ENCODE results near the gene SAG.
"Not testable (repeated sequence)": the region's sequence is repeated elsewhere in the genome, so short reads cannot be mapped to it uniquely, and the experiment has no call there.

Gene SAG

DNA sequence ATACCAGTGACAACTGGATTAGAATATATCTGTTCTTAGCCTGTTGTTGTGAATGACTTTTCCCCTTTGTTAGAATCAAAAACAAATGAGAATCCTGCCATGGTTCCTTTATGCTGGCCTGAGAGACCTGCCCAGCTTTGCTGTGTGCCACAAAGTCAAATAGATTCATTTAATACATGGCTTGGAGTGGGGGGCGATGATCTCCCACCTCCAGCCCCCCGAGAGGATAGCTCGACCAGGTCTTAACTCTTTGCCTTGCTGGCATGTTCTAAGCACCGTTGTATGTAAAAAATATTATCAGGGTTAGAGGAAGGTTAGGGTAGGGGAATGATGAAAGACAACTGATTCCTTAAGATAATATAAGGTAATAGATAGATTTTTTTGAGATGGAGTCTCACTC is 24.5 kb downstream of the SAG start:
- no peak for DNase-seq (ENCODE audit: low read depth)

GRCh38 chr2:233334915-233335314 is 27.3 kb downstream of the SAG start:
- DNase-seq (ENCODE audit: low read depth), result no peak

- DNase-seq (ENCODE audit: low read depth), result not testable (repeated sequence)
Observed at GRCh38 chr2:233336091-233336490, 28.5 kb downstream of the SAG start.

GRCh38 chr2:233336541-233336940 is 28.9 kb downstream of the SAG start:
- DNase-seq (ENCODE audit: low read depth), result no peak

DNA sequence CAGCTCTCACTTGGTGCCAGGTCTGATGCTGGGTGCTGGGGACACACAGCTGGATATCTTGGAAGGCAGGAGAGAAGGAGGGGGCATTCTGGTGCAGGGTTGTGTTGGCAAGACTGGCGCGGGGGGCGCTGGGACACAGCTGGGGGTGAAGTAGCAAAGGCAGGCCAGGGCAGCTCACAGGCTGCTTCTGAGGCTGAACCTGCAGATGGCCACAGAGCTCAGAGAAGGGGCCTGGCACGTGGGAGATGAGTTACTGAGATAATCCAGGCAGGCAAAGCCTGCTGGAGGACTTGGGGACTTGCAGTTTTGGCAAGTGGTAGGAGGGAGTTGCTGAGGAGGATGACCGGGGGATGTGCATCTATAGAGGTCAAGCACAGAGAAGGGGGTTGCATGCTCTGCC is 30.4 kb downstream of the SAG start:
- no peak for DNase-seq (ENCODE audit: low read depth)

DNA sequence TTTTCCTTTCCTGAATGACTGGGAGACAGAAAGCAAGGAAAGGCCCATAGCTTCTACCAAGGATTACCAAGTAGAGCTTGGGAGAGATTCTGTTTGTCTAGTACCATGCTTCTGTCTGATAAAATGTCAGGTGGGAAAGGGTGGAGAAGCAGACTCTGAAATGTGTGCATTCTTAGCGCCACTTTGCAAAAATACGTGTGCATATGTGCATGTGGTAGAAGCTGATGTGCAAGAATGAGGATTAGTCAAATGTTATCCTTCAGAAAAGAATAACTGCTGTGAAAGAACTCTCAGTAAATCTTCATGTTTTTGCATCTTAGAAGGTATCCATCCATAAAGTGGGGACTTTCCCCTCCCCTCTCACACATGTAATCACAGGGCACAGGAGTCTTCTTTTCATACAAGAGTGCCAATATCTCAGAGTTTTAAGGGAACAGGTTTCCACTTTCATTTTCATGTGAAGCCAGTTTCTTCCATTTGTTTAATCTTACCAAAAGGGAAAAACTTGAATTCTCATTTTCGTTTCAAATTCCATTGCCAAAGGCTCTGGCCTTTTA is 31.3 kb downstream of the SAG start:
- DNase-seq (ENCODE audit: low read depth), result no peak

DNA sequence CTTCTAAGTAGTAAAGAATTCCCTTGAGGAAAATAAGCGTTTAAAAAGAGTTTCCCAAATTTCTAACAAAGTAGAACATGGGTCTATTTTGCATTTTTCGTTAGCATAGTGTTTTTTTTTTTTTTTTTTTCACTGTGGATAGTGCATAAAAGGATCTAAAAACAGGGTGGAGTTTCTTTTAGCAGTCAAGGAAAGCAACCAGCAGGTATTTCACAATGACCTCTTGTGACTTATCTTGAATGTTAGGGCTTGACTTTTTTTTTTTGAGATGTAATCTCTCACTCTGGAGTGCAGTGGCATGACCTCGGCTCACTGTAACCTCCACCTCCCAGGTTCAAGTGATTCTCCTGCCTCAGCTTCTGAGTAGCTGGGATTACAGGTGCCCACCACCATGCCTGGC is 31.8 kb downstream of the SAG start:
- no peak for DNase-seq (ENCODE audit: low read depth)

GRCh38 chr2:233341296-233341695 is 33.7 kb downstream of the SAG start:
- DNase-seq (ENCODE audit: low read depth), result no peak

DNA sequence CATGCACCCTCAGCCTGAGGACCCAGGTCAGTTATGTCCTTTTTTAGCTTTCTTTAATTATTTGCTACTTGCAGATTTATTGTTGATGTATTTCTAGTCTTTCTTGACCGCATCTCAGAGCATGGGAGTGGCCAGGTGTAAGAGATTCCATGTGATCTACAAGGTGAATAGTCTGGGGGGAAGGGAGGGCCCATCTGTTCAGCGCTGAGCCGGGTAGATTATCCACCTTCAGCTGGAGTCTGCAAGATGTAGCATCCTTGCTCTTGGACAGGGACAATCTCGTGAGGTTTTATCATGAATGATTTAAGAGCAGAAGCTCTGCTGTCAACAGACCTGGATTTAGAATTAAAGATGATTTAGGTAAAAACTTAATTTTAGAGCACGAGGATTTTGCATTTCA is 34.7 kb downstream of the SAG start:
- no peak for DNase-seq (ENCODE audit: low read depth)

DNA sequence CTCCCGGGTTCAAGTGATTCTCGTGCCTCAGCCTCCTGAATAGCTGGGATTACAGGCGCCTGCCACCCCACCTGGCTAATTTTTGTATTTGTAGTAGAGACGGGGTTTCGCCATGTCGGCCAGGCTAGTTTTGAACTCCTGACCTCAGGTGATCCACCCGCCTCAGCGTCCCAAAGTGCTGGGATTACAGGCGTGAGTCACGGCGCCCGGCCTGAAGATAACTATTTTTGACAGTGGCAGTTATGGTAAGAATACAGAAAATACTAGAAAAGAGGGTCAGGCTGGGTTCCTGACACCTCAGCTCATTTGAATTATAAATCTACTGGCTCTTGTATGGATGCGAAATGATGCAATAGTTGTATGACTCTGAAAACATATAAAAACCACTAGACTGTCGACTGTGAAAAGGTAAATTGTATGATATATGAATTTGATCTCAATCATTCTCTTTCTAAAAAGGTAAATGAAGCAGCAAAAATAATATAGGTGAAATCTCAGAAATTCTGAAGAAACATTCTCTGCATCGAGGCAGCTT is 35.6 kb downstream of the SAG start:
- no peak for DNase-seq (ENCODE audit: low read depth)

DNA sequence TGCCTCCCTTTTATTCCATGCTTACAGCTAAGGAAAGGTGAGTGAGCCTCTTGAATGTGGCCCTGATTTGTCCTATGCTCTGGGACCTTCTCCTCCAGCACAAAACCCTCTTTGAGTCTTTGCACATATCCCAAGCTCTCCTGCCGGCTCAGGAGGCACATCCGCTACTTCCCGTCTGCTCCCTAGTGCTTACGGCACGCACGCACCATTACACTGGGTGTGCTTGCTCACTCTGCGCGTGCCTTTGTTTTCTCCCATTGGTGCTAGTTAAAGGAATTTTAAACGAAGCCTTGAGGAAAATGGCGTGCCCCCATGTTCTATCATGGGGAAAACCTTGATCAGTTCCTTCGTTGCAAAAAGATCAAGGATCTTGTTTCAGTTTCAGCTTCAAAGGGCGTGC is 38.8 kb downstream of the SAG start:
- no peak for DNase-seq (ENCODE audit: low read depth)

DNA sequence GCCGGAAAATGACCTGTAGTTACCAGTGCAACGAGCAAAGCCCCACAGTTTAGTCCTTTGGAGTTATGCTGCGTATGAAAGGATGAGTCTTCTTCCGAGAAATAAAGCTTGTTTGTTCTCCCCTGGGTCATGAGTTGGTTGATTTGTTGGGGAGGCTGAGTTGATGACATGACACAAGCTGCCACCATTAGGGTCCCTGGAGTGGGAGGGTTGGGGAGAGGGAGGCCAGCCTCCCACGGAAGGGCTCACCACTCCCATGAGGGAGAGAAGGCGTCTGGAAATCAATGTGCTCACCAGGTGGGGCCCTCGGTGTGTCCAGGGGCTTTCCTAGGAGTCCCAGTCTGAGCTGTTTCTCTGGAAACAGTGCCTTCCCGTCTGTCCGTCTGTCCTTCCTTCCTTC is 39.3 kb downstream of the SAG start:
- no peak for DNase-seq (ENCODE audit: low read depth)

- DNase-seq (ENCODE audit: low read depth), result no peak
Observed at GRCh38 chr2:233349005-233349998, 41.7 kb downstream of the SAG start.

DNA sequence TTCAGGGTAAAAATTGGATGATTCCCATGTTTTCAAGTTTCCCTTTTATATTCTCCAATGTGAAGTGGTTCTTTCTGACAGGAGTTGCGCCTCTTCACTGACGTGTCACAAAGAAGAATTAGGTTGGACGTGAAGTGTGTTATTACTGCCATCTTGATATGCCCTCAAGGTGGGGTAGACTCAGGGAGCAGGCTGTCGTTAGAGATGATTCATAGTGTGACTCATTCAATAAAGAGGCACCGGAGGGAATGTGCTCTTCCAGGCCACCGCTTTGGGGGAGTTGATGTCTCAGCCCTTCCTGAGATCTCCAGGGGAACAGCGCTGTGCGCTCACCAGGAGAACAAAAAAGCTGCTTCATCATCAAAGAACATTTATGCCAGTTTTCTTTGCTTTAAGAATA is 43.1 kb downstream of the SAG start:
- DNase-seq (ENCODE audit: low read depth), result no peak

DNA sequence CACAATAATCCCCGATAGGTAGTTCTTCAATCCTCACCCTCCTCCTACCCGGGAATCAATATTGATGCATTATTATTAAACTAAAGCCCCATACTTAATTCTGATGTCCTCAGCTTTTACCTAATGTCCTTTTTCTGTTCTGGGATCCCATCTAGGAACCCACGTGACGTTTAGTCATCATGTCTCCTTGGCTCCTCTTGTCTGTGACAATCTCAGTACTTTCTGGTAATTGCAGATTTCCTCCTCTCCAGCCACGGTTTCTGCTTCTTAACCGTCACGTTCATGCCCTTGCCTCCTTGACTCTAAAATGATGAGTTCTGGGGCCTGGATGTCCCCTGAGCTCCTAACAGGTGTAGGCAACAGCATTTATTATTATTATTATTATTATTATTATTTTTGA is 43.8 kb downstream of the SAG start:
- DNase-seq (ENCODE audit: low read depth), result no peak

DNA sequence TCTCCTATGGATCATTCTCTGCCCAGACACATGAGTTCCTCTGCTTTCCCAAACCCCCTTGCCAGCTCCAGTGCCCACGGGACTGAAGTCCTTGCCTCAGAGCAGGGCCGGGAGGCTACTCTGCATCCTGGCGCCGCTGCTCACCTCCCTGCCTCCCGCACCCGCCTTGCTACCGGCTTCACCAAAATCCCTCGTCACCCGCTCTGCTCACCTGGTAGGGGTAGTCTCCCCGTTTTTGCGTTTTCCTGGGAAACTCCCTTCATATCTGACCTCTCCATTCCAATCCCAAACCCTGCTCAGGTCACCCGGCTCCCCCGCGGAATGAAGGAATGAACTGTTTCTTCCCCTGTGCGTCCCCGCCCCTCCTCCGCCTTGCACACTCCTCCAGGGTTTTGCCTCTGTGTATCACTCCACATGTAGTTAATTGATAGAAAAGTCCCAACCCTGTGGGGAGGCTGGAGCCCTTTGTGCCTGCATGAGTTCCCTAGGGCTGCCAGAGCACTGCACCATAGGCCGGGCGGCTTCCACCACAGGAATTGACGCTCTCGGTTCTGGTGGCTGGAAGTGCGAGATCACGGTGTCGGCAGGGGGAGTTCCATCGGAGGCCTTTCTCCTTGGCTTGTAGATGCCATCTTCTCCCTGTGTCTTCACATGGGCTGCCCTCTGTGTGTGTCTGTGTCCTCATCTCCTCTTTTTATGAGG is 44.7 kb downstream of the SAG start:
- no peak for DNase-seq (ENCODE audit: low read depth)

- DNase-seq (ENCODE audit: low read depth), result no peak
Observed at GRCh38 chr2:233353101-233353768, 45.6 kb downstream of the SAG start.

DNA sequence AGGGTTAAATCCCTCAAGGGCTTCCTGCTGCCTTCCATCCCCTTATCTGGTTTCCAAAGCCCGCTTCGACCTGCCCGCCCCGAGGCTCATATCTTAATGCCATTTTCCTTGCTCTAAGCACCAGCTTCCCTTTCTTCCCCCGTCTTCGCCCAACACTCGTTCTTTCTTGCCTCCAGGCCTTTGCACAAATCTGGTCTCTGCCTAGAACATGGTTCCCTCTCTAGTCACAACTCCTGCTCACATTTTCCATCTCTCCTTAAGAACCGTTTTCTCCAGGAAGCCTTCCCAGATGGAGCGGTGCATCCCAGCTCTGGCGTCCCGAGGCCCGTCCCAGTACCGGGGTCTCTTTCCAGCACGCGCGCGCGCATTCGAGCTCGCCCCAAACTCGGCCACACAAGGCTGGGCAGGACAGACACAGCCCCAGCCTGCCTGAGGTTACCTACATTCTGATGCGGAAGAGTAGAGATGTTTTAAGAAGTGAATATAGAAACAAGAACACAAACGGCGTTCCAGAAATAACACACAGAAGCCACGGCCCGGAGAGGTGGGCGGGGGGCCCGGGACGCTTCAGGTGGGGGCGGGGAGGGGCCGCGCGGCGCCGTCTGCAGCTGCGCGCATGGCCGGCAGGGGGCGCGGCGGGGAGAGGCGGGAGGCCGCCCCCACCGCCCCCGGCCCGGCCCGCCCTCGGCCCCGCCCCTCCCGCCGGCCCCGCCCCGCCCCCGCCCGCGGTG is 46.3 kb downstream of the SAG start, which contains the start of gene DGKD:
TSS of gene DGKD (plus strand) at position 726 of the 731 bp plus-strand sequence. CDS start 25 bp downstream, outside the sequence.
- DNase-seq (ENCODE audit: low read depth), result peak; percentile 78

- DNase-seq (ENCODE audit: low read depth), result no peak
Observed at GRCh38 chr2:233354500-233354924, 46.9 kb downstream of the SAG start.

- DNase-seq (ENCODE audit: low read depth), result no peak
Observed at GRCh38 chr2:233354971-233355574, 47.5 kb downstream of the SAG start.

GRCh38 chr2:233355916-233356315 is 48.3 kb downstream of the SAG start:
- no peak for DNase-seq (ENCODE audit: low read depth)
